Nephron (organoid): ENCODE data around the gene ROS1.
A peak's percentile ranks its signal among the peaks of the same experiment; 100 is the strongest.

Experiments
- H3K27ac Mint-ChIP-seq, 3 experiments: 2 replicates each; pipeline ENCODE4 v1.8.0; 2020; ENCODE audit warnings: mixed read lengths in 3 of 3, mild to moderate bottlenecking in 2 of 3, moderate library complexity in 1 of 3
- H3K27me3 Mint-ChIP-seq: 2 replicates; pipeline ENCODE4 v1.8.0; 2021; ENCODE audit warnings: low read depth, mild to moderate bottlenecking, moderate library complexity, mixed read lengths
- H3K36me3 Mint-ChIP-seq: 2 replicates; pipeline ENCODE4 v1.8.0; 2020; ENCODE audit warnings: low read depth, mixed read lengths
- H3K4me1 Mint-ChIP-seq: 2 replicates; pipeline ENCODE4 v1.8.0; 2020; ENCODE audit warnings: mixed read lengths
- H3K4me3 Mint-ChIP-seq, 3 experiments: 2 replicates each; pipeline ENCODE4 v1.8.0; 2020; ENCODE audit warnings: mild to moderate bottlenecking in 3 of 3, mixed read lengths in 3 of 3, moderate library complexity in 2 of 3
- H3K9me3 Mint-ChIP-seq: 2 replicates; pipeline ENCODE4 v1.8.0; 2020; ENCODE audit warnings: mixed read lengths
- CTCF ChIP-seq, 3 experiments: fragments of 200-600 bp; sonication (generic); IDR thresholded peaks; one replicate each; pipeline ENCODE4 v1.5.0; 2021; ENCODE audit warnings: antibody characterized with exemption in 3 of 3; ENCODE audit not compliant: unreplicated experiment in 3 of 3

The ROS1 gene

DNA sequence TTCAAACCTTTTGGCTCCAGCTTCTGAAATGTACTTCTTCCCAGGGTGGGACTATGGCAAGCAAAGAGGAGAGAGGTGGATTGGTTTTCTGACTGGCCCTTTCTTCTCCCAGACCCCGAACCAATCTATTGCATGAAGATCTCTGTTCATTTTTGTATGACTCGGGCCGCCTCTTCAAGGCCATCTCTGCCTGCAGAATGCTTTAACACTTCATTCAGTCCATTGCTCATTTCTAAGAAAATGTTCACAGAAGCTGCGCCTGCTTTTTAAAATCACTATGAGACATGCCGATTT is 158.7 kb downstream of the ROS1 start:
- Mint-ChIP-seq H3K27me3 (peaks cover 98% of the 10 kb centered on the region), H3K27ac (no peak overlapping the region), H3K36me3 (no peaks in the 10 kb centered on the region), H3K9me3 (no peaks in the 10 kb centered on the region), H3K4me3 (peak overlapping the region; percentile 84 to 92 (median 89)), H3K4me1 (peaks cover 29% of the 10 kb centered on the region)
- TF ChIP-seq CTCF (IDR thresholded peaks at IDR 0.05; ENCODE audit: unreplicated experiment in 3 of 3), result no peak

DNA sequence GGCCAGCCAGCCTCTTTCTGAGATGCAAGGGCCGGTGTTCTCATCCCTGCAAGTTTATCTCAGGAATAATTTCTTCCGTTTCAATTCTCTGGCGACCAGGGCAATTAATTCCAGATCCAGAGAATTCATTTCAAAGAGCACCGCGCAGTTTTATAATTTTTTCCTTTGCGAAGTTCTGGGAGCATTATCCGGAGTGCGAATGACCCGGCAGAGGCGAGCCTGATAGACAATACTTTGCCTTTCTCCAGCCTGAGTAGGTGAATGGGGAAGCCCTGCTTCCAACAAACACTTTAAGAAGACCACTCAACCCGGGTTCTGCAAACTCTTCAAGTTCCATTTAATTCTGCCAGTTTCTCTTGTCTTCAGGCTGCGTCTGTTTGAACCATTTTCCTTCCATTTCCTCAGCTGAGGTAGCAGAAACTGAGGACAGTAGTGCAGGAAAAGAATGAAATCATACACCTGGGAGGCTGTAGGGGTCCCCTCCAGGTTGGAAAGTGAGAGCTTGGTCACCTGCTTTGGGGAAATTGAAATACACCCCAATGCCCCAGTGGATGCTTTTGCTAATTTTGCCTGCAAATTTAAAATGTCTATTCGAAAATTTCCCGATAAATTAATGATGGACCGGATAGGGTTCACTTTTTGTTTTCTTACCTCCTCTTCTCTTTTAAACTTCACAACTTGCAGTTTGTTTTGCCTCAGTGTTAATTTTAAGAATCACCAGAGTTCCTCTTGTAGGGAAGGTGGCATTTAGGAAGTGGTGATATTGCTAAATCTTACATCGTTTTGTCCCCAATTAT is 159.3 kb downstream of the ROS1 start:
- Mint-ChIP-seq H3K4me1 (peaks cover 29% of the 10 kb centered on the region), H3K27me3 (peaks cover 98% of the 10 kb centered on the region), H3K4me3 (peak overlapping the region; percentile 84 to 92 (median 89)), H3K36me3 (no peaks in the 10 kb centered on the region), H3K27ac (no peak overlapping the region), H3K9me3 (no peaks in the 10 kb centered on the region)
- no peak for TF ChIP-seq CTCF (IDR thresholded peaks at IDR 0.05; ENCODE audit: unreplicated experiment in 3 of 3)

DNA sequence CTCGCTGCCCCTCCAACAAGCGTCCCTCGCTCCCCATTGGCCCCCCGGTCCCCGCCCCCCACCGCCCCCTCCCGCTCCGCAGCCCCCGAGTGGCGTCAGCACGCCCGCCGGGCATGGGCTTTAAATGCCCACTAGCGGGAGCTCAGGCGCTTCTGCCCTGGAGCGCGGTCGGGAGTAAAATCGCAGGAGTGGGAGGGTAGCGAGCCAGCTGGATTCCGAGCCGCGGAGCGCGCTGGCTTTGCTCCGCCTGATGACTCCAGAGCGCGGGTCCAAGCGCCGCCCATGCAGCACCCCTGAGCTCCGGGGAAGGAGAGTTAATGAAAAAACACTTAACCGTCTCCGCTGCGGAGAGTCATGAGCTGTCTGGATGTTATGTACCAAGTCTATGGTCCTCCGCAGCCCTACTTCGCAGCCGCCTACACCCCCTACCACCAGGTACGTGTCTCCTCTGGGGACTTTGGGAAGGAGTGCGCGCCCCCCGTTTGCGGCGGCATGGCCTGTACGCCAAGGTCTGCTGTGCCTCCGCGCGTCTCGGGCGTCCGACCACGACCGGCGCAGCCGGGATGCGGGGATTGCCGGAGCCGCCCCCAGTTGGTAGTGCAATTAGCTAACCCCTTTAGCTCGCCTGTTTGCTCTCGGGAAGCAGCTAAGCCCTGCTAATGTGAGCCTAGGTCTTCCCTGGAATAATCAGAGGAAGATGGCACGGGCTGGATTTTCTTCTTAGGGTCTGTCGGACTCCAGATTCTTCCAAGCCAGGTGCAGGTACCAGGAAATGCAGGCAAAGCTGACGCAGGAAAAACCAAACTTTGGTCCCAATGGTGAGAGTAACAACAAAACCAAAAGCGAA is 160.1 kb downstream of the ROS1 start, which contains the start of gene VGLL2:
Gene VGLL2, plus strand, starts transcription at position 149 of the 847 bp plus-strand sequence. Its CDS starts 206 bp downstream, at position 355.
- H3K36me3 Mint-ChIP-seq, result no peaks in the 10 kb centered on the region
- H3K27me3 Mint-ChIP-seq, result peaks cover 99% of the 10 kb centered on the region
- TF ChIP-seq CTCF (IDR thresholded peaks at IDR 0.05; ENCODE audit: unreplicated experiment in 3 of 3), result peak in 2 of 3 experiments; percentile 17 to 34
- H3K27ac Mint-ChIP-seq, result peak within 1 kb of the TSS in 2 of 3 experiments; percentile 5 to 9
- H3K4me3 Mint-ChIP-seq, result peak within 1 kb of the TSS; percentile 84 to 92 (median 89)
- no peaks in the 10 kb centered on the region for H3K9me3 Mint-ChIP-seq
- H3K4me1 Mint-ChIP-seq, result peaks cover 29% of the 10 kb centered on the region

DNA sequence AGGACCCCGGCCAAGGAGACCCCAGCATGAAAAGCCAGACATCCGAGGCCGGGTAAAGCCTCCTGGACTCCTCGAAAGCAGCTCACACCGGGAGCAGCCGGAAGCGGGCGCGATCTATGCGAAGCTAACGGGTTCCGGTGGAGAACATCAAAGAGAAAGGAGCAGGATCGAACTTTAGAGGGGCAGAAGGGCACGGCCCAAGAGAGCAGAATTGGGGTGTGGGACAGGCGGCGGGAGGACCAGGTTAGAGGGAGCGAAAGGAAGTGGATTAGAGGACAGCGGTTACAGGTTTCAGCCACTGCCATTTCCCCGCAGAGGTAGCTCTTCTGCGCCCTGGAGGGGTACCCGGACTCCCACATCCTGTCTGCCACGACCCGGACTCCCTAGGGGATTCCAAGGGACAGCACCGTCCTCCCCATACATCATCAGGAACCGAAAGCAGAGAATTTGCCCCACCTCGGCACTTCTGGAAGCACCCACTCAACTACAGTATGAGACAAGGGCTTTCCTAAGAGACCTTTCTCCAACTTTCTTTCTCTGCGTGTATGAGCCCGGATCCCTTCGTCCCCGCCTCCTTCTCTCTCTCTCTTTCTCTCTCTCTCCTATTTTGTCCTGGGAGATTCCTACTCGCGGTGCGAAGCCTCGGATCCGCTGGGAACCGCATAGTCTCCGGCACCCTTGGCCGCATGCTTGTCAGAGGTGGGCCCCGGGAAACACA is 160.9 kb downstream of the ROS1 start:
- H3K27me3 Mint-ChIP-seq, result peaks cover 99% of the 10 kb centered on the region
- H3K4me1 Mint-ChIP-seq, result peaks cover 27% of the 10 kb centered on the region
- peak overlapping the region in 2 of 3 experiments; percentile 5 to 9 for H3K27ac Mint-ChIP-seq
- peak overlapping the region; percentile 84 to 92 (median 89) for H3K4me3 Mint-ChIP-seq
- peak in 1 of 3 experiments; percentile 20 for TF ChIP-seq CTCF (IDR thresholded peaks at IDR 0.05; ENCODE audit: unreplicated experiment in 3 of 3)
- no peaks in the 10 kb centered on the region for H3K36me3 Mint-ChIP-seq
- no peaks in the 10 kb centered on the region for H3K9me3 Mint-ChIP-seq

DNA sequence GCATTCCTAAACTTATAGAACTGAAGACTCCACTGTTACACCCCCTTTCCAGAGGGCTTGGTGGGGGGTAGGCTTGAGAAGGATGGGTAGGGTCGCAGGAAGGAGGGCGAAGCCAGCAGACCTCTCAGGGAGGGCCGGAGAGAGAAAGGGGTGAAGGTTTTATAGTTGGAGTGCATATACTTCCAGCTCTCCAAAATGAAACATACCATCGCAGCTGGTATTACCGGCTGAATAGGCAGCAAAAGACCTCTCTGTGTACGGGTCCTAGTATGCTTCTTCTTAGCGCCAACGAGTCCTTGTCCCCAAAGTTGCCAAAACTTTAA is 161.4 kb downstream of the ROS1 start:
- Mint-ChIP-seq H3K36me3 (no peaks in the 10 kb centered on the region), H3K27me3 (peaks cover 98% of the 10 kb centered on the region), H3K4me1 (peaks cover 23% of the 10 kb centered on the region), H3K4me3 (peak overlapping the region; percentile 84 to 92 (median 89)), H3K27ac (no peak overlapping the region), H3K9me3 (no peaks in the 10 kb centered on the region)
- no peak for TF ChIP-seq CTCF (IDR thresholded peaks at IDR 0.05; ENCODE audit: unreplicated experiment in 3 of 3)
